22Rv1 (cell line): Measurements from ENCODE around the gene CARD10.
A peak's percentile ranks its signal among the peaks of the same experiment; 100 is the strongest.

Experiments used
- H3K27ac ChIP-seq: fragments of 450-650 bp; 2 replicates; pipeline ENCODE4 v1.5.1; 2017
- CTCF ChIP-seq: fragments of 450-650 bp; IDR thresholded peaks from 2 replicates; pipeline ENCODE4 v1.5.1; 2017; ENCODE audit warnings: mild to moderate bottlenecking
- ZFX ChIP-seq: fragments of 450-650 bp; IDR thresholded peaks from 2 replicates; pipeline ENCODE4 v1.6.1; 2017; ENCODE audit warnings: antibody characterized with exemption, borderline replicate concordance

The CARD10 gene

GRCh38 chr22:37559901-37560607, 40.8 kb upstream of the CARD10 start, which contains the start of gene CDC42EP1:
TSS of gene CDC42EP1 (plus strand) at chr22:37560480. CDS start at chr22:37566350, 5,870 bp downstream.
- H3K27ac ChIP-seq, result peak within 1 kb of the TSS; percentile 86
- TF ChIP-seq ZFX (no peak), CTCF (no peak)

GRCh38 chr22:37559521-37559900, 40.3 kb upstream of the CARD10 start:
- no peak overlapping the region for H3K27ac ChIP-seq
- no peak for TF ChIP-seq ZFX
- no peak for TF ChIP-seq CTCF

- no peak for TF ChIP-seq ZFX
- no peak for TF ChIP-seq CTCF
- H3K27ac ChIP-seq, result no peak overlapping the region
Measured at GRCh38 chr22:37558815-37559214, 39.6 kb upstream of the CARD10 start.

GRCh38 chr22:37557321-37558001, 38.2 kb upstream of the CARD10 start:
- no peak for TF ChIP-seq CTCF
- TF ChIP-seq ZFX, result no peak
- no peak overlapping the region for H3K27ac ChIP-seq

- TF ChIP-seq ZFX (no peak), CTCF (no peak)
- no peak overlapping the region for H3K27ac ChIP-seq
Measured at GRCh38 chr22:37556710-37557109, 37.5 kb upstream of the CARD10 start.

- H3K27ac ChIP-seq, result no peak overlapping the region
- TF ChIP-seq CTCF (no peak), ZFX (no peak)
Measured at GRCh38 chr22:37555029-37555428, 35.8 kb upstream of the CARD10 start.

GRCh38 chr22:37553725-37554124, 34.5 kb upstream of the CARD10 start:
- TF ChIP-seq ZFX (no peak), CTCF (no peak)
- no peak overlapping the region for H3K27ac ChIP-seq
